ENCODE results near the gene FAM171A1.

The FAM171A1 gene

GRCh38 chr10:15196021-15196834, 174.9 kb downstream of the FAM171A1 start:
- Mint-ChIP-seq H3K4me1 (peaks cover 12% of the 10 kb centered on the region), H3K27ac (no peak overlapping the region)
- no peak for DNase-seq (ENCODE audit: low spot score in 2 of 2)

GRCh38 chr10:15189133-15189885, 181.8 kb downstream of the FAM171A1 start:
- Mint-ChIP-seq H3K9me3 (no peaks in the 10 kb centered on the region), H3K4me1 (peaks cover 23% of the 10 kb centered on the region), H3K27ac (no peak overlapping the region), H3K36me3 (no peaks in the 10 kb centered on the region), H3K4me3 (no peak overlapping the region)
- DNase-seq (ENCODE audit: low spot score in 2 of 2) (no peak), ATAC-seq (no peak)

More at GRCh38 chr10:15196021-15196834, 174.9 kb downstream of the FAM171A1 start:
- peak overlapping the region; percentile 43 for H3K4me3 Mint-ChIP-seq
- H3K9me3 Mint-ChIP-seq, result no peaks in the 10 kb centered on the region
- ATAC-seq, result no peak
- peaks cover 5% of the 10 kb centered on the region for H3K36me3 Mint-ChIP-seq

- H3K27ac Mint-ChIP-seq, result no peak overlapping the region
- no peak overlapping the region for H3K4me3 Mint-ChIP-seq
- DNase-seq (ENCODE audit: low spot score in 2 of 2), result no peak
- no peaks in the 10 kb centered on the region for H3K36me3 Mint-ChIP-seq
- ATAC-seq, result no peak
- no peaks in the 10 kb centered on the region for H3K9me3 Mint-ChIP-seq
- peaks cover 23% of the 10 kb centered on the region for H3K4me1 Mint-ChIP-seq
Observed at GRCh38 chr10:15188603-15189002, 182.5 kb downstream of the FAM171A1 start.

- Mint-ChIP-seq H3K27ac (no peak overlapping the region), H3K36me3 (no peaks in the 10 kb centered on the region), H3K9me3 (no peaks in the 10 kb centered on the region), H3K4me3 (no peak overlapping the region), H3K4me1 (peaks cover 22% of the 10 kb centered on the region)
- DNase-seq (ENCODE audit: low spot score in 2 of 2) (no peak), ATAC-seq (no peak)
Observed at GRCh38 chr10:15183689-15184481, 187.2 kb downstream of the FAM171A1 start.

GRCh38 chr10:15182540-15183207, 188.4 kb downstream of the FAM171A1 start:
- no peaks in the 10 kb centered on the region for H3K9me3 Mint-ChIP-seq

GRCh38 chr10:15181576-15182156, 189.4 kb downstream of the FAM171A1 start:
- H3K36me3 Mint-ChIP-seq, result no peaks in the 10 kb centered on the region
- H3K4me3 Mint-ChIP-seq, result no peak overlapping the region
- peaks cover 16% of the 10 kb centered on the region for H3K4me1 Mint-ChIP-seq
- no peak overlapping the region for H3K27ac Mint-ChIP-seq
- ATAC-seq, result no peak
- H3K9me3 Mint-ChIP-seq, result no peaks in the 10 kb centered on the region
- no peak for DNase-seq (ENCODE audit: low spot score in 2 of 2)

More at GRCh38 chr10:15182540-15183207, 188.4 kb downstream of the FAM171A1 start:
- Mint-ChIP-seq H3K4me1 (peaks cover 18% of the 10 kb centered on the region), H3K4me3 (no peak overlapping the region), H3K27ac (no peak overlapping the region), H3K36me3 (no peaks in the 10 kb centered on the region)
- ATAC-seq, result no peak
- DNase-seq (ENCODE audit: low spot score in 2 of 2), result no peak

- no peak for DNase-seq (ENCODE audit: low spot score in 2 of 2)
- Mint-ChIP-seq H3K4me1 (peaks cover 7% of the 10 kb centered on the region), H3K27ac (no peak overlapping the region), H3K9me3 (no peaks in the 10 kb centered on the region), H3K36me3 (no peaks in the 10 kb centered on the region), H3K4me3 (no peak overlapping the region)
- ATAC-seq, result no peak
Observed at GRCh38 chr10:15180736-15181135, 190.4 kb downstream of the FAM171A1 start.

GRCh38 chr10:15176269-15176668, 194.8 kb downstream of the FAM171A1 start:
- Mint-ChIP-seq H3K27ac (no peak overlapping the region), H3K36me3 (no peaks in the 10 kb centered on the region), H3K9me3 (no peaks in the 10 kb centered on the region), H3K4me1 (peaks cover 7% of the 10 kb centered on the region), H3K4me3 (no peak overlapping the region)
- ATAC-seq (no peak), DNase-seq (ENCODE audit: low spot score in 2 of 2) (no peak)

GRCh38 chr10:15175587-15175986, 195.5 kb downstream of the FAM171A1 start:
- no peak overlapping the region for H3K27ac Mint-ChIP-seq
- H3K9me3 Mint-ChIP-seq, result no peaks in the 10 kb centered on the region
- H3K4me3 Mint-ChIP-seq, result no peak overlapping the region
- DNase-seq (ENCODE audit: low spot score in 2 of 2) (no peak), ATAC-seq (no peak)
- H3K4me1 Mint-ChIP-seq, result peaks cover 11% of the 10 kb centered on the region
- H3K36me3 Mint-ChIP-seq, result no peaks in the 10 kb centered on the region

- Mint-ChIP-seq H3K36me3 (peaks cover 4% of the 10 kb centered on the region), H3K27ac (no peak overlapping the region), H3K9me3 (no peaks in the 10 kb centered on the region), H3K4me1 (peaks cover 34% of the 10 kb centered on the region), H3K4me3 (no peak overlapping the region)
- DNase-seq (ENCODE audit: low spot score in 2 of 2) (no peak), ATAC-seq (no peak)
Observed at GRCh38 chr10:15172306-15172840, 198.7 kb downstream of the FAM171A1 start.

- H3K4me3 Mint-ChIP-seq, result peak overlapping the region; percentile 89
- peak; percentile 5 to 68 for DNase-seq (ENCODE audit: low spot score in 2 of 2)
- H3K4me1 Mint-ChIP-seq, result peaks cover 35% of the 10 kb centered on the region
- H3K9me3 Mint-ChIP-seq, result no peaks in the 10 kb centered on the region
- H3K36me3 Mint-ChIP-seq, result peaks cover 5% of the 10 kb centered on the region
- ATAC-seq, result peak; percentile 22
- H3K27ac Mint-ChIP-seq, result peak overlapping the region; percentile 40
Observed at GRCh38 chr10:15169555-15170401, 201.3 kb downstream of the FAM171A1 start.

- peak overlapping the region; percentile 89 for H3K4me3 Mint-ChIP-seq
- H3K9me3 Mint-ChIP-seq, result no peaks in the 10 kb centered on the region
- H3K36me3 Mint-ChIP-seq, result peaks cover 5% of the 10 kb centered on the region
- DNase-seq (ENCODE audit: low spot score in 2 of 2) (peak; percentile 82 to 91), ATAC-seq (peak; percentile 66)
- H3K27ac Mint-ChIP-seq, result peak overlapping the region; percentile 91
- peaks cover 35% of the 10 kb centered on the region for H3K4me1 Mint-ChIP-seq
Observed at GRCh38 chr10:15168786-15169554, 202.1 kb downstream of the FAM171A1 start.

- Mint-ChIP-seq H3K36me3 (peaks cover 5% of the 10 kb centered on the region), H3K4me1 (peaks cover 35% of the 10 kb centered on the region), H3K4me3 (peak within 1 kb of the TSS; percentile 89), H3K9me3 (no peaks in the 10 kb centered on the region), H3K27ac (peak within 1 kb of the TSS; percentile 91)
- ATAC-seq (peak; percentile 87), DNase-seq (ENCODE audit: low spot score in 2 of 2) (peak; percentile 69 to 90)
Observed at GRCh38 chr10:15168291-15168785, 202.8 kb downstream of the FAM171A1 start, which contains the start of gene NMT2. Gene NMT2, minus strand, starts transcription at chr10:15168693. Its CDS starts 81 bp downstream, at chr10:15168612.

All from stimulated activated effector memory CD8-positive, alpha-beta T cell treated with anti-CD3 and anti-CD28 coated beads, Interleukin-12 subunit alpha, Interleukin-12 subunit beta, amount 100 ng/mL, for 72 hours (primary cell).